ENCODE results near the gene APOL1. TPM values are rescaled to one million over a fixed set of nuclear protein-coding genes. Genes with fewer than 3 reads are reported as not detected.

APOL1 gene
- total and polyA plus RNA-seq, 2 of the 13 experiments (the other 11 are each of a cell fraction or from before 2014, with no cell fraction given) = 20.3 to 75.0 TPM

DNA sequence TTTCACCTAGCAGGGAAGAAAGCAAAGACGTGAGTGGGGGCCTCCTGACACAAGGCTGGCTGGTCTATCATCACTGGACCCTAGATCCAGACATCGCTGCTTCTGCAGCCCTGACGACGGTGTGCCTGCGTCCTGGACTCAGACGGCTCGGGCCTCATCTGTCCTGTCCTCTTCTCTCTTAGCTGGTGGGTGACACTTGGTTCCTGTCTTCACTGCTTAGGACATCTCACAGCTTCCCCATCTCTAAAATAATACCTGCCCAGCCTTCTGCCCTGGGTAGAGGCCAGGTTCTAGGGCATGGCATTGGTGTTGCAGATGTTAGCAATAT, 41.3 kb downstream of the APOL1 start:
- H2AFZ ChIP-seq (ENCODE audit: low read length) = no peak overlapping the region
- no peak overlapping the region for H3K4me2 ChIP-seq (ENCODE audit: low read depth, low read length)
- no peak overlapping the region for H3K4me3 ChIP-seq (replicated peaks in 1 of 3; ENCODE audit: insufficient read depth in 1 of 3, low read depth in 2 of 3, low read length in 3 of 3)
- TF ChIP-seq CBFB (CRISPR knock-in tag; IDR thresholded peaks at IDR 0.05) (no peak), TBL1XR1 (IDR thresholded peaks at IDR 0.05; ENCODE audit: borderline replicate concordance, low read length, partially characterized antibody) (no peak), XBP1 (CRISPR knock-in tag; IDR thresholded peaks at IDR 0.05) (no peak), ATF1 (CRISPR knock-in tag; IDR thresholded peaks at IDR 0.05) (no peak), MZF1 (CRISPR knock-in tag; IDR thresholded peaks at IDR 0.05; ENCODE audit: borderline replicate concordance) (no peak)
- TF ChIP-seq, protein P1, sequence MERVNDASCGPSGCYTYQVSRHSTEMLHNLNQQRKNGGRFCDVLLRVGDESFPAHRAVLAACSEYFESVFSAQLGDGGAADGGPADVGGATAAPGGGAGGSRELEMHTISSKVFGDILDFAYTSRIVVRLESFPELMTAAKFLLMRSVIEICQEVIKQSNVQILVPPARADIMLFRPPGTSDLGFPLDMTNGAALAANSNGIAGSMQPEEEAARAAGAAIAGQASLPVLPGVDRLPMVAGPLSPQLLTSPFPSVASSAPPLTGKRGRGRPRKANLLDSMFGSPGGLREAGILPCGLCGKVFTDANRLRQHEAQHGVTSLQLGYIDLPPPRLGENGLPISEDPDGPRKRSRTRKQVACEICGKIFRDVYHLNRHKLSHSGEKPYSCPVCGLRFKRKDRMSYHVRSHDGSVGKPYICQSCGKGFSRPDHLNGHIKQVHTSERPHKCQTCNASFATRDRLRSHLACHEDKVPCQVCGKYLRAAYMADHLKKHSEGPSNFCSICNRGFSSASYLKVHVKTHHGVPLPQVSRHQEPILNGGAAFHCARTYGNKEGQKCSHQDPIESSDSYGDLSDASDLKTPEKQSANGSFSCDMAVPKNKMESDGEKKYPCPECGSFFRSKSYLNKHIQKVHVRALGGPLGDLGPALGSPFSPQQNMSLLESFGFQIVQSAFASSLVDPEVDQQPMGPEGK (CRISPR knock-in tag; IDR thresholded peaks at IDR 0.05) = no peak
- TF ChIP-seq, protein P2, sequence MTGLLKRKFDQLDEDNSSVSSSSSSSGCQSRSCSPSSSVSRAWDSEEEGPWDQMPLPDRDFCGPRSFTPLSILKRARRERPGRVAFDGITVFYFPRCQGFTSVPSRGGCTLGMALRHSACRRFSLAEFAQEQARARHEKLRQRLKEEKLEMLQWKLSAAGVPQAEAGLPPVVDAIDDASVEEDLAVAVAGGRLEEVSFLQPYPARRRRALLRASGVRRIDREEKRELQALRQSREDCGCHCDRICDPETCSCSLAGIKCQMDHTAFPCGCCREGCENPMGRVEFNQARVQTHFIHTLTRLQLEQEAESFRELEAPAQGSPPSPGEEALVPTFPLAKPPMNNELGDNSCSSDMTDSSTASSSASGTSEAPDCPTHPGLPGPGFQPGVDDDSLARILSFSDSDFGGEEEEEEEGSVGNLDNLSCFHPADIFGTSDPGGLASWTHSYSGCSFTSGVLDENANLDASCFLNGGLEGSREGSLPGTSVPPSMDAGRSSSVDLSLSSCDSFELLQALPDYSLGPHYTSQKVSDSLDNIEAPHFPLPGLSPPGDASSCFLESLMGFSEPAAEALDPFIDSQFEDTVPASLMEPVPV (CRISPR knock-in tag; IDR thresholded peaks at IDR 0.05) = no peak
- ChIA-PET POLR2A (no interaction called here), CTCF (ENCODE audit: low intra/inter-chr PET ratio, low total read pairs) (no interaction called here)
- DNase-seq (ENCODE audit: low spot score) (no peak), ATAC-seq (no peak), FAIRE-seq (no peak)
- 100% methylated on average over 7 of the region's 7 CpGs for WGBS (ENCODE audit: low lambda C conversion rate)
- H3K79me2 ChIP-seq (ENCODE audit: insufficient read depth, low read length) = no peaks in the 10 kb centered on the region
- peaks cover 68 to 85% of the 10 kb centered on the region in 2 experiments for H3K36me3 ChIP-seq (replicated peaks in 1 of 2; ENCODE audit: control insufficient read depth in 1 of 2, insufficient read depth in 2 of 2, low read length in 2 of 2)
- no peaks in the 10 kb centered on the region for H3K27me3 ChIP-seq (ENCODE audit: control insufficient read depth in 1 of 2, insufficient read depth in 2 of 2, low read length in 2 of 2)
- no peaks in the 10 kb centered on the region for H3K9me3 ChIP-seq (ENCODE audit: low read length)
- in situ Hi-C loops (cut with HindIII; ENCODE audit: extremely low pct_ligation_motif_present, low pct_unique_long_range_greater_than_20kb) (no loop called here), intact Hi-C loops (cut with micrococcal nuclease; ENCODE audit: unreplicated experiment) (no loop called here)
- H3K4me1 ChIP-seq (ENCODE audit: insufficient read depth, low read length) = no peaks in the 10 kb centered on the region
- H3K9ac ChIP-seq (ENCODE audit: insufficient read depth, low read depth, low read length) = no peak overlapping the region
- no TSS peak for BruUV-seq (replicated peaks)
- no peaks in the 10 kb centered on the region for H4K20me1 ChIP-seq (ENCODE audit: insufficient read depth, low read length)
- no peak overlapping the region for H3K27ac ChIP-seq (ENCODE audit: extremely low read length, insufficient read depth, low read length)
